Natural killer cell (primary cell): ENCODE measurements around the gene CAMK1G. TPM values are rescaled to one million over a fixed set of nuclear protein-coding genes. Genes with fewer than 3 reads are reported as not detected.

Experiments used
- ATAC-seq, 3 donors: fragments of 150-1000 bp in 2 of 3; fragments of 200-7000 bp in 1 of 3; cut with Tn5 transposase; 1 replicate in 1 of 3; 2 replicates in 2 of 3; pipeline ENCODE4 v1.10.0; 2021; ENCODE audit warnings: mild to moderate bottlenecking in 2 of 3, moderate library complexity in 2 of 3
- DNase-seq, 2 donors: peaks; one replicate each; pipeline versions ENCODE4 v3.0.0 to v3.0.0-alpha.2; 2013 to 2021; ENCODE audit warnings: mixed read lengths in 1 of 2
- H3K27ac ChIP-seq: one replicate; pipeline ENCODE4 v1.5.1; 2013; ENCODE audit warnings: mild to moderate bottlenecking, low read length
- H3K27me3 ChIP-seq: one replicate; pipeline ENCODE4 v1.6.1; 2013; ENCODE audit warnings: low read length; ENCODE audit not compliant: control insufficient read depth, insufficient read depth
- H3K36me3 ChIP-seq: one replicate; pipeline ENCODE4 v1.6.1; 2013; ENCODE audit warnings: low read length; ENCODE audit not compliant: control insufficient read depth, insufficient read depth
- H3K4me1 ChIP-seq: one replicate; pipeline ENCODE4 v1.6.1; 2013; ENCODE audit warnings: low read length; ENCODE audit not compliant: control insufficient read depth, insufficient read depth
- H3K4me3 ChIP-seq: one replicate; pipeline ENCODE4 v1.5.1; 2013; ENCODE audit warnings: low read length
- H3K9me3 ChIP-seq: one replicate; pipeline ENCODE4 v1.6.1; 2013; ENCODE audit warnings: low read length; ENCODE audit not compliant: control insufficient read depth, insufficient read depth
- H3K27ac Mint-ChIP-seq, 2 donors: one replicate each; pipeline ENCODE4 v1.8.0; 2022; ENCODE audit warnings: mild to moderate bottlenecking in 2 of 2, mixed read lengths in 2 of 2, moderate library complexity in 1 of 2
- H3K27me3 Mint-ChIP-seq, 2 donors: one replicate each; pipeline ENCODE4 v1.8.0; 2022; ENCODE audit warnings: low read depth in 2 of 2, mixed read lengths in 2 of 2
- H3K36me3 Mint-ChIP-seq: one replicate; pipeline ENCODE4 v1.8.0; 2022; ENCODE audit warnings: mixed read lengths
- H3K4me1 Mint-ChIP-seq, 2 donors: one replicate each; pipeline ENCODE4 v1.8.0; 2022; ENCODE audit warnings: mixed read lengths in 2 of 2
- H3K4me3 Mint-ChIP-seq: one replicate; pipeline ENCODE4 v1.8.0; 2022; ENCODE audit warnings: mild to moderate bottlenecking, moderate library complexity, mixed read lengths
- H3K9me3 Mint-ChIP-seq, 2 donors: one replicate each; pipeline ENCODE4 v1.8.0; 2022; ENCODE audit warnings: mixed read lengths in 2 of 2
- CTCF ChIP-seq: fragments of 200-600 bp; IDR thresholded peaks from one replicate; pipeline ENCODE4 v1.8.0; 2022; ENCODE audit warnings: antibody characterized with exemption
- WGBS: methylation state at CpG from one replicate; pipeline ENCODE4 v1.1.7; 2013; ENCODE audit warnings: missing lambda C conversion rate; ENCODE audit not compliant: insufficient coverage; 5-methylcytosine and 5-hydroxymethylcytosine counted together
- intact Hi-C: fragments of 100-400 bp; cut with micrococcal nuclease; formaldehyde crosslinking; loops from one replicate; pipeline ENCODE4 v1.14.2; 2022
- total RNA-seq, 4 donors: library from RNA; stranded (reverse); fragments of 120-200 nt in 1 of 4; gene quantifications; one replicate each; pipeline versions ENCODE4 v1.2.3 to v1.2.4, GENCODE V29; 2013 to 2022

CAMK1G gene
- total RNA-seq, 3 donors from 2014 or later (not counting 1 experiment from before 2014, with no cell fraction given) = not detected

GRCh38 chr1:209549443-209550205 is 33.9 kb upstream of the CAMK1G start:
- no peak for TF ChIP-seq CTCF
- Mint-ChIP-seq H3K4me3 (no peak overlapping the region), H3K36me3 (no peaks in the 10 kb centered on the region), H3K27ac (no peak overlapping the region), H3K27me3 (peaks cover 6 to 16% of the 10 kb centered on the region in 2 donors), H3K4me1 (no peaks in the 10 kb centered on the region), H3K9me3 (no peaks in the 10 kb centered on the region)
- DNase-seq (no peak), ATAC-seq (no peak)
- Histone ChIP-seq H3K4me1 (no peaks in the 10 kb centered on the region), H3K4me3 (no peak overlapping the region), H3K27ac (no peak overlapping the region), H3K36me3 (no peaks in the 10 kb centered on the region), H3K27me3 (no peaks in the 10 kb centered on the region), H3K9me3 (no peaks in the 10 kb centered on the region)
- WGBS = 76% methylated on average over 6 of the region's 6 CpGs
- intact Hi-C loops = no loop called here

DNA sequence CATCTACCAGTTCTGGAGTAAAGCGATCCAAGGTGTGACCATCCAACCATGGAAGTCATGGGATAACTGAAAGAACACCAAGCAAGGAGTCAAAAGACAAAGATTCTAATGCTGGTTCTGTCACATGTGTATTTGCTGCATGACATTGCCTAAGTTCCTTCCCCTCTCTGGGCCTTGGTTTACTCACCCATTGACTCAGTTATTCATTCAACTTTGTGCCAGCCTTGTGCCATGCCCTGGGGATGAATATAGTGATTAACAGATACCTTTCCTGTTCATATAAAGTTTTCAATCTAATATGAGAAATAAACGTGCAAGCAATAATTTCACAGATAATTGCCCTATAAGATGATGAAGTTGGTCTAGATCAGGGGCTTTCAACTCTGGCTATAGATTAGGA is 33.0 kb upstream of the CAMK1G start:
- Histone ChIP-seq H3K27ac (no peak overlapping the region), H3K36me3 (no peaks in the 10 kb centered on the region), H3K4me1 (no peaks in the 10 kb centered on the region), H3K27me3 (no peaks in the 10 kb centered on the region), H3K4me3 (no peak overlapping the region), H3K9me3 (no peaks in the 10 kb centered on the region)
- no peak for TF ChIP-seq CTCF
- Mint-ChIP-seq H3K27ac (no peak overlapping the region), H3K9me3 (no peaks in the 10 kb centered on the region), H3K36me3 (no peaks in the 10 kb centered on the region), H3K27me3 (peaks cover 6 to 9% of the 10 kb centered on the region in 2 donors), H3K4me1 (no peaks in the 10 kb centered on the region), H3K4me3 (no peak overlapping the region)
- 92% methylated on average over 1 of the region's 2 CpGs for WGBS
- ATAC-seq = no peak
- DNase-seq = no peak
- intact Hi-C loops = no loop called here

DNA sequence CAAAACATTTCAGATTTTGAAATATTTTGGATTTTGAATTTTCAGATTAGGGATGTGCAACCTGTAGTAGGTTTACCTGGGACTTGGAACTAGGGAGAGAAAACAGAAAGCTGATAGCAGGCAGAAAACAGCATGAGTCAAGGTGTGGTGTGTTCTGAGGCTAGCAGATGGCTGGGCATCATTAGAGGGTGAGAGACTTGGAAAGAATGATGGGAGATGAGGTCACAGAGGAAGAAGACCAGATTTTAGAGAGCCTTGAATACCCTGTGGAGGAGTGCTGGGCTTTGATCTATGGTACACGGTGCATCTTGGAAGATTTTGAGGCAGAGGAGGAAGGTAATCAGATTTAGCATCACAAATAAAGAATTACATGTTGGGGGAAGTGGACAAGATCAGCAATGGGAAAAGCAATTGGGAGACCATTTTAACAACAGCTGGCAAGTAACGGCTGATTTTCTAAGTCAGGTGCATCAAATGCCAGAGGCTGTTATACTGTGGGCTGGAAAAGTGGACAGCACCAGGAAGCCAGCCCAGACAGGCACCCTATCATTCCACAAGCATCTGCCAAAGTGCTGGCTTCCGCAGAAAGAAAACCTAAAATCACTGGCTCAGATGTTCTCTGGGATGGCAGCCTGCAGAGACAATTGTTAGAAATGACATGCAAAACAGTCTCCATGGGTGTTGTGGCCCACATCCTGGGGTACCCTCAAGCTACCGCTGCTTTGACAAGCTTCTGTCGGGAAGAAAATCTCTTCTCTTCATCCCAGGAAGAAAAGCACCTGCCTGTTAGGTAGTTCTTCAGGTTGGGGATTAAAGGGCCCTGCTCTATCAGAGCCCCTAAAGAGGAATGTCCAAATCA is 30.9 kb upstream of the CAMK1G start:
- WGBS = 68% methylated on average over 3 of the region's 5 CpGs
- Histone ChIP-seq H3K9me3 (no peaks in the 10 kb centered on the region), H3K36me3 (no peaks in the 10 kb centered on the region), H3K27me3 (no peaks in the 10 kb centered on the region), H3K27ac (no peak overlapping the region), H3K4me3 (no peak overlapping the region), H3K4me1 (no peaks in the 10 kb centered on the region)
- no peak for ATAC-seq
- Mint-ChIP-seq H3K27ac (no peak overlapping the region), H3K36me3 (no peaks in the 10 kb centered on the region), H3K4me3 (no peak overlapping the region), H3K27me3 (peaks cover 5 to 6% of the 10 kb centered on the region in 2 donors), H3K9me3 (no peaks in the 10 kb centered on the region), H3K4me1 (no peaks in the 10 kb centered on the region)
- intact Hi-C loops = no loop called here
- DNase-seq = no peak
- TF ChIP-seq CTCF = no peak
